GM23338 (cell line): ENCODE results near the gene FCHSD2. TPM values are rescaled to one million over a fixed set of nuclear protein-coding genes. Genes with fewer than 3 reads are reported as not detected.

Source experiments
- ATAC-seq: fragments of 200-7000 bp; cut with Tn5 transposase; 3 replicates; pipeline ENCODE4 v1.9.1; 2020
- DNase-seq: peaks from one replicate; pipeline ENCODE4 v3.0.0-alpha.2; 2015; ENCODE audit warnings: low spot score
- H2AFZ ChIP-seq: fragments of 200-600 bp; sonication (generic); 2 replicates; pipeline ENCODE4 v1.8.0; 2016; ENCODE audit warnings: antibody characterized with exemption, mild to moderate bottlenecking, moderate library complexity
- H3F3A ChIP-seq: fragments of 200-600 bp; sonication (generic); replicated peaks from 2 replicates; pipeline ENCODE4 v1.8.0; 2017; ENCODE audit warnings: antibody characterized with exemption, mixed run types, low read depth
- H3K27ac ChIP-seq: fragments of 200-600 bp; sonication (generic); 2 replicates; pipeline ENCODE4 v1.6.1; 2016; ENCODE audit warnings: low read depth
- H3K27me3 ChIP-seq: fragments of 200-600 bp; sonication (generic); 2 replicates; pipeline ENCODE4 v1.8.0; 2016; ENCODE audit warnings: mild to moderate bottlenecking, mixed run types, moderate library complexity; ENCODE audit not compliant: insufficient read depth
- H3K36me3 ChIP-seq: fragments of 200-600 bp; sonication (generic); 2 replicates; pipeline ENCODE4 v1.8.0; 2016; ENCODE audit warnings: mild to moderate bottlenecking; ENCODE audit not compliant: insufficient read depth
- H3K4me1 ChIP-seq: fragments of 200-600 bp; sonication (generic); 2 replicates; pipeline ENCODE4 v1.8.0; 2016; ENCODE audit warnings: mild to moderate bottlenecking, moderate library complexity; ENCODE audit not compliant: insufficient read depth
- H3K4me2 ChIP-seq: fragments of 200-600 bp; sonication (generic); 2 replicates; pipeline ENCODE4 v1.7.1; 2017; ENCODE audit warnings: mixed run types
- H3K4me3 ChIP-seq: fragments of 200-600 bp; sonication (generic); 2 replicates; pipeline ENCODE4 v1.6.1; 2016; ENCODE audit warnings: mixed run types
- H3K79me2 ChIP-seq: fragments of 200-600 bp; sonication (generic); replicated peaks from 2 replicates; pipeline ENCODE4 v1.8.0; 2017; ENCODE audit warnings: mild to moderate bottlenecking; ENCODE audit not compliant: insufficient read depth
- H3K9me2 ChIP-seq: fragments of 200-600 bp; sonication (generic); 2 replicates; pipeline ENCODE4 v1.8.0; 2017; ENCODE audit not compliant: insufficient read depth
- H4K20me1 ChIP-seq: fragments of 200-600 bp; sonication (generic); replicated peaks from 2 replicates; pipeline ENCODE4 v1.8.0; 2017; ENCODE audit warnings: mild to moderate bottlenecking; ENCODE audit not compliant: insufficient read depth
- H3K27ac Mint-ChIP-seq: 2 replicates; pipeline ENCODE4 v1.8.0; 2020; ENCODE audit warnings: inconsistent platforms, mild to moderate bottlenecking, moderate library complexity, mixed read lengths
- H3K27me3 Mint-ChIP-seq: 3 replicates; pipeline ENCODE4 v1.8.0; 2022; ENCODE audit warnings: low read depth, mild to moderate bottlenecking, moderate library complexity, mixed read lengths, inconsistent platforms; ENCODE audit not compliant: insufficient read depth, poor library complexity
- H3K36me3 Mint-ChIP-seq: 3 replicates; pipeline ENCODE4 v1.8.0; 2021; ENCODE audit warnings: low read depth, mild to moderate bottlenecking, inconsistent platforms, moderate library complexity, mixed read lengths
- H3K4me1 Mint-ChIP-seq: 3 replicates; pipeline ENCODE4 v1.8.0; 2020; ENCODE audit warnings: mild to moderate bottlenecking, inconsistent platforms, mixed read lengths
- H3K4me3 Mint-ChIP-seq: 3 replicates; pipeline ENCODE4 v1.8.0; 2021; ENCODE audit warnings: moderate library complexity, mild to moderate bottlenecking, inconsistent platforms, mixed read lengths
- H3K9me3 Mint-ChIP-seq: 3 replicates; pipeline ENCODE4 v1.8.0; 2020; ENCODE audit warnings: moderate library complexity, mild to moderate bottlenecking, inconsistent platforms, mixed read lengths
- CREB1 ChIP-seq: fragments of 250-450 bp; sonication (Bioruptor Pico); IDR thresholded peaks from 2 replicates; pipeline ENCODE4 v1.5.0; 2020; ENCODE audit warnings: low read depth, mild to moderate bottlenecking, moderate library complexity
- EZH2 ChIP-seq: fragments of 200-600 bp; sonication (generic); IDR thresholded peaks from one replicate; pipeline ENCODE4 v1.8.0; 2017; ENCODE audit warnings: antibody characterized with exemption, mild to moderate bottlenecking, low read depth; ENCODE audit not compliant: unreplicated experiment
- EZH2phosphoT487 ChIP-seq: fragments of 200-600 bp; sonication (generic); IDR thresholded peaks from one replicate; pipeline ENCODE4 v1.8.1; 2018; ENCODE audit warnings: antibody characterized with exemption; ENCODE audit not compliant: unreplicated experiment
- JUNB ChIP-seq: IDR thresholded peaks from one replicate; pipeline ENCODE4 v1.6.1; 2016; ENCODE audit warnings: antibody characterized with exemption; ENCODE audit not compliant: unreplicated experiment
- NANOG ChIP-seq: IDR thresholded peaks from 2 replicates; pipeline ENCODE4 v1.6.1; 2016; ENCODE audit warnings: antibody characterized with exemption, borderline replicate concordance
- POLR2AphosphoS5 ChIP-seq: IDR thresholded peaks from 2 replicates; pipeline ENCODE4 v1.6.1; 2016; ENCODE audit warnings: antibody characterized with exemption, low read depth
- ZNF114 ChIP-seq: fragments of 250-450 bp; sonication (Bioruptor Pico); IDR thresholded peaks from 2 replicates; pipeline ENCODE4 v1.5.0; 2020; ENCODE audit warnings: mild to moderate bottlenecking, moderate library complexity
- polyA plus RNA-seq: library from polyadenylated mRNA; unstranded; fragments of >200 nt; fragmentation: Nextera tagmentation; extraction: Ambion mirVana; gene quantifications from 2 replicates; pipeline ENCODE4 v1.2.1, GENCODE V29; 2016
- total RNA-seq: library from RNA; depleted of rRNA; stranded (reverse); fragments of >200 nt; shearing (Covaris generic); gene quantifications from 2 replicates; pipeline ENCODE4 v1.2.3, GENCODE V29; 2014
- TF ChIP-seq, protein P1 (sequence below), 2 experiments: fragments of 200-600 bp in 1 of 2; sonication (generic) in 1 of 2; conservative IDR thresholded peaks; 2 replicates each; pipeline versions ENCODE4 v1.5.1 to v1.6.1; 2016 to 2017; ENCODE audit warnings: antibody characterized with exemption in 2 of 2, low read depth in 2 of 2, mild to moderate bottlenecking in 2 of 2, moderate library complexity in 1 of 2
- TF ChIP-seq, protein P2 (sequence below): IDR thresholded peaks from one replicate; pipeline ENCODE4 v1.6.1; 2018; ENCODE audit warnings: antibody characterized with exemption; ENCODE audit not compliant: unreplicated experiment
- TF ChIP-seq, protein P3 (sequence below): IDR thresholded peaks from 2 replicates; pipeline ENCODE4 v1.6.1; 2016; ENCODE audit warnings: antibody characterized with exemption

The FCHSD2 gene
- total and polyA plus RNA-seq, 2 experiments from 2014 or later = 3.6 to 5.2 TPM

- ATAC-seq = peak; percentile 18; the same call in 2 of the 3 replicates
- peak; percentile 21 for DNase-seq
- H3K4me2 ChIP-seq = no peak overlapping the region
- no peaks in the 10 kb centered on the region for H3K9me2 ChIP-seq
- H3K4me1 Mint-ChIP-seq = peaks cover 3% of the 10 kb centered on the region; the same call in 2 of the 3 replicates
- no peaks in the 10 kb centered on the region for H3K27me3 ChIP-seq
- no peak overlapping the region for H3K27ac Mint-ChIP-seq
- H3K36me3 Mint-ChIP-seq = no peaks in the 10 kb centered on the region
- no peaks in the 10 kb centered on the region for H3K79me2 ChIP-seq
- no peaks in the 10 kb centered on the region; the same call in 1 of the 2 replicates for H4K20me1 ChIP-seq
- no peaks in the 10 kb centered on the region for H3F3A ChIP-seq
- H3K27ac ChIP-seq = no peak overlapping the region
- no peak for TF ChIP-seq NANOG
- TF ChIP-seq, protein P1, sequence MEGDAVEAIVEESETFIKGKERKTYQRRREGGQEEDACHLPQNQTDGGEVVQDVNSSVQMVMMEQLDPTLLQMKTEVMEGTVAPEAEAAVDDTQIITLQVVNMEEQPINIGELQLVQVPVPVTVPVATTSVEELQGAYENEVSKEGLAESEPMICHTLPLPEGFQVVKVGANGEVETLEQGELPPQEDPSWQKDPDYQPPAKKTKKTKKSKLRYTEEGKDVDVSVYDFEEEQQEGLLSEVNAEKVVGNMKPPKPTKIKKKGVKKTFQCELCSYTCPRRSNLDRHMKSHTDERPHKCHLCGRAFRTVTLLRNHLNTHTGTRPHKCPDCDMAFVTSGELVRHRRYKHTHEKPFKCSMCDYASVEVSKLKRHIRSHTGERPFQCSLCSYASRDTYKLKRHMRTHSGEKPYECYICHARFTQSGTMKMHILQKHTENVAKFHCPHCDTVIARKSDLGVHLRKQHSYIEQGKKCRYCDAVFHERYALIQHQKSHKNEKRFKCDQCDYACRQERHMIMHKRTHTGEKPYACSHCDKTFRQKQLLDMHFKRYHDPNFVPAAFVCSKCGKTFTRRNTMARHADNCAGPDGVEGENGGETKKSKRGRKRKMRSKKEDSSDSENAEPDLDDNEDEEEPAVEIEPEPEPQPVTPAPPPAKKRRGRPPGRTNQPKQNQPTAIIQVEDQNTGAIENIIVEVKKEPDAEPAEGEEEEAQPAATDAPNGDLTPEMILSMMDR (conservative IDR thresholded peaks at IDR 0.05; ENCODE audit: low read depth in 2 of 2) = peak; percentile 16 to 40; a peak in 3 of 4 replicates
- no peak for TF ChIP-seq POLR2AphosphoS5
- no peak for TF ChIP-seq CREB1
- no peak for TF ChIP-seq EZH2
- H2AFZ ChIP-seq = peak overlapping the region; percentile 52; the same call in 1 of the 2 replicates
- H3K36me3 ChIP-seq = no peaks in the 10 kb centered on the region
- H3K4me3 Mint-ChIP-seq = no peak overlapping the region
- H3K9me3 Mint-ChIP-seq = no peaks in the 10 kb centered on the region
- no peaks in the 10 kb centered on the region for H3K4me1 ChIP-seq
- no peak overlapping the region for H3K4me3 ChIP-seq
- H3K27me3 Mint-ChIP-seq = peaks cover 17% of the 10 kb centered on the region
Observed at GRCh38 chr11:73182824-73183321, 40.8 kb upstream of the FCHSD2 start.

- H3K36me3 ChIP-seq = no peaks in the 10 kb centered on the region
- no peak overlapping the region for H3K4me3 ChIP-seq
- H3K4me1 ChIP-seq = no peaks in the 10 kb centered on the region
- no peak overlapping the region for H2AFZ ChIP-seq
- no peak overlapping the region for H3K4me2 ChIP-seq
- DNase-seq (no peak), ATAC-seq (no peak)
- Mint-ChIP-seq H3K36me3 (no peaks in the 10 kb centered on the region), H3K9me3 (no peaks in the 10 kb centered on the region), H3K4me3 (no peak overlapping the region), H3K4me1 (no peaks in the 10 kb centered on the region), H3K27me3 (peaks cover 14% of the 10 kb centered on the region), H3K27ac (no peak overlapping the region)
- no peak overlapping the region for H3K27ac ChIP-seq
- H3F3A ChIP-seq = no peaks in the 10 kb centered on the region
- no peaks in the 10 kb centered on the region for H3K79me2 ChIP-seq
- no peaks in the 10 kb centered on the region for H3K9me2 ChIP-seq
- H4K20me1 ChIP-seq = no peaks in the 10 kb centered on the region; the same call in 1 of the 2 replicates
- H3K27me3 ChIP-seq = no peaks in the 10 kb centered on the region
- TF ChIP-seq, protein P2, sequence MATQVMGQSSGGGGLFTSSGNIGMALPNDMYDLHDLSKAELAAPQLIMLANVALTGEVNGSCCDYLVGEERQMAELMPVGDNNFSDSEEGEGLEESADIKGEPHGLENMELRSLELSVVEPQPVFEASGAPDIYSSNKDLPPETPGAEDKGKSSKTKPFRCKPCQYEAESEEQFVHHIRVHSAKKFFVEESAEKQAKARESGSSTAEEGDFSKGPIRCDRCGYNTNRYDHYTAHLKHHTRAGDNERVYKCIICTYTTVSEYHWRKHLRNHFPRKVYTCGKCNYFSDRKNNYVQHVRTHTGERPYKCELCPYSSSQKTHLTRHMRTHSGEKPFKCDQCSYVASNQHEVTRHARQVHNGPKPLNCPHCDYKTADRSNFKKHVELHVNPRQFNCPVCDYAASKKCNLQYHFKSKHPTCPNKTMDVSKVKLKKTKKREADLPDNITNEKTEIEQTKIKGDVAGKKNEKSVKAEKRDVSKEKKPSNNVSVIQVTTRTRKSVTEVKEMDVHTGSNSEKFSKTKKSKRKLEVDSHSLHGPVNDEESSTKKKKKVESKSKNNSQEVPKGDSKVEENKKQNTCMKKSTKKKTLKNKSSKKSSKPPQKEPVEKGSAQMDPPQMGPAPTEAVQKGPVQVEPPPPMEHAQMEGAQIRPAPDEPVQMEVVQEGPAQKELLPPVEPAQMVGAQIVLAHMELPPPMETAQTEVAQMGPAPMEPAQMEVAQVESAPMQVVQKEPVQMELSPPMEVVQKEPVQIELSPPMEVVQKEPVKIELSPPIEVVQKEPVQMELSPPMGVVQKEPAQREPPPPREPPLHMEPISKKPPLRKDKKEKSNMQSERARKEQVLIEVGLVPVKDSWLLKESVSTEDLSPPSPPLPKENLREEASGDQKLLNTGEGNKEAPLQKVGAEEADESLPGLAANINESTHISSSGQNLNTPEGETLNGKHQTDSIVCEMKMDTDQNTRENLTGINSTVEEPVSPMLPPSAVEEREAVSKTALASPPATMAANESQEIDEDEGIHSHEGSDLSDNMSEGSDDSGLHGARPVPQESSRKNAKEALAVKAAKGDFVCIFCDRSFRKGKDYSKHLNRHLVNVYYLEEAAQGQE = no peak
- no peak for TF ChIP-seq JUNB
- TF ChIP-seq EZH2phosphoT487 = no peak
- TF ChIP-seq EZH2 = no peak
- no peak for TF ChIP-seq ZNF114
- TF ChIP-seq, protein P3, sequence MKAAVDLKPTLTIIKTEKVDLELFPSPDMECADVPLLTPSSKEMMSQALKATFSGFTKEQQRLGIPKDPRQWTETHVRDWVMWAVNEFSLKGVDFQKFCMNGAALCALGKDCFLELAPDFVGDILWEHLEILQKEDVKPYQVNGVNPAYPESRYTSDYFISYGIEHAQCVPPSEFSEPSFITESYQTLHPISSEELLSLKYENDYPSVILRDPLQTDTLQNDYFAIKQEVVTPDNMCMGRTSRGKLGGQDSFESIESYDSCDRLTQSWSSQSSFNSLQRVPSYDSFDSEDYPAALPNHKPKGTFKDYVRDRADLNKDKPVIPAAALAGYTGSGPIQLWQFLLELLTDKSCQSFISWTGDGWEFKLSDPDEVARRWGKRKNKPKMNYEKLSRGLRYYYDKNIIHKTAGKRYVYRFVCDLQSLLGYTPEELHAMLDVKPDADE = no peak
Observed at GRCh38 chr11:73178681-73179080, 36.6 kb upstream of the FCHSD2 start.
